ENCODE measurements around the gene CUEDC2.

The CUEDC2 gene

GRCh38 chr10:102449321-102450123, 17.1 kb upstream of the CUEDC2 start (continued):
- TF ChIP-seq ZNF510 (tag by site-specific recombination; IDR thresholded peaks at IDR 0.05; ENCODE audit: insufficient replicate concordance) = no peak
- TF ChIP-seq ZNF707 (tag by site-specific recombination; IDR thresholded peaks at IDR 0.05) = no peak
- peak; percentile 53 for TF ChIP-seq KLF1 (tag by site-specific recombination; IDR thresholded peaks at IDR 0.05)
- no peak for TF ChIP-seq ZNF658 (tag by site-specific recombination; IDR thresholded peaks at IDR 0.05)
- no peak for TF ChIP-seq ZNF37A (tag by site-specific recombination; IDR thresholded peaks at IDR 0.05)
- TF ChIP-seq ZNF335 (tag by site-specific recombination; conservative IDR thresholded peaks at IDR 0.05) = peak; percentile 68; the same call in 1 of the 2 replicates
- no peak for TF ChIP-seq YY1 (tag by site-specific recombination; IDR thresholded peaks at IDR 0.05)
- peak; percentile 52; the same call in 1 of the 2 replicates for TF ChIP-seq KLF9 (tag by site-specific recombination; IDR thresholded peaks at IDR 0.05; ENCODE audit: low read depth)
- TF ChIP-seq KLF10 (tag by site-specific recombination; IDR thresholded peaks at IDR 0.05) = no peak
- no peak for TF ChIP-seq ZFP69B (tag by site-specific recombination; IDR thresholded peaks at IDR 0.05)
- no peak for TF ChIP-seq ZNF664 (tag by site-specific recombination; IDR thresholded peaks at IDR 0.05)
- TF ChIP-seq KLF16 (tag by site-specific recombination; IDR thresholded peaks at IDR 0.05) = no peak
- TF ChIP-seq ZNF114 (tag by site-specific recombination; IDR thresholded peaks at IDR 0.05) = no peak
- TF ChIP-seq SETDB1 (IDR thresholded peaks at IDR 0.05; ENCODE audit: insufficient read length, low read length) = no peak
- no peak for TF ChIP-seq ZNF473 (tag by site-specific recombination; IDR thresholded peaks at IDR 0.05)
- no peak for TF ChIP-seq ZBTB1 (tag by site-specific recombination; IDR thresholded peaks at IDR 0.05)
- TF ChIP-seq EGR2 (tag by site-specific recombination; IDR thresholded peaks at IDR 0.05; ENCODE audit: low read depth) = peak; percentile 75
- no peak for TF ChIP-seq ZNF549 (tag by site-specific recombination; IDR thresholded peaks at IDR 0.05)
- peak; percentile 82 for TF ChIP-seq SP2 (tag by site-specific recombination; IDR thresholded peaks at IDR 0.05)
- TF ChIP-seq ZNF24 (tag by site-specific recombination; IDR thresholded peaks at IDR 0.05) = no peak
- no peak for TF ChIP-seq ZNF621 (tag by site-specific recombination; IDR thresholded peaks at IDR 0.05)
- TF ChIP-seq ZNF221 (tag by site-specific recombination; IDR thresholded peaks at IDR 0.05; ENCODE audit: borderline replicate concordance) = no peak
- TF ChIP-seq ZNF248 (tag by site-specific recombination; IDR thresholded peaks at IDR 0.05) = no peak
- no peak for TF ChIP-seq REST (tag by site-specific recombination; IDR thresholded peaks at IDR 0.05)
- TF ChIP-seq ZNF529 (tag by site-specific recombination; IDR thresholded peaks at IDR 0.05; ENCODE audit: insufficient replicate concordance) = no peak
- TF ChIP-seq ZIC2 (tag by site-specific recombination; IDR thresholded peaks at IDR 0.05) = peak; percentile 34
- TF ChIP-seq ZNF791 (tag by site-specific recombination; IDR thresholded peaks at IDR 0.05) = no peak
- no peak for TF ChIP-seq KLF8 (tag by site-specific recombination; IDR thresholded peaks at IDR 0.05)
- no peak for TF ChIP-seq ZNF211 (tag by site-specific recombination; IDR thresholded peaks at IDR 0.05; ENCODE audit: low read depth)
- TF ChIP-seq ZFHX2 (tag by site-specific recombination; conservative IDR thresholded peaks at IDR 0.05) = peak; percentile 65
- no peak for TF ChIP-seq ZNF391 (tag by site-specific recombination; IDR thresholded peaks at IDR 0.05; ENCODE audit: borderline replicate concordance, low read depth)
- no peak for TF ChIP-seq YY2 (tag by site-specific recombination; IDR thresholded peaks at IDR 0.05)
- TF ChIP-seq SP3 (tag by site-specific recombination; IDR thresholded peaks at IDR 0.05) = peak; percentile 92
- 0 out of 2 replicates have a peak, but pooled peaks have one; percentile 26 for TF ChIP-seq GLIS2 (tag by site-specific recombination; IDR thresholded peaks at IDR 0.05)
- TF ChIP-seq ZNF140 (tag by site-specific recombination; IDR thresholded peaks at IDR 0.05) = no peak
- 0 out of 2 replicates have a peak, but pooled peaks have one; percentile 30 for TF ChIP-seq ZBTB17 (tag by site-specific recombination; IDR thresholded peaks at IDR 0.05)
- TF ChIP-seq ZBTB21 (tag by site-specific recombination; IDR thresholded peaks at IDR 0.05) = no peak
- no peak for TF ChIP-seq ZNF341 (tag by site-specific recombination; IDR thresholded peaks at IDR 0.05; ENCODE audit: low read depth)
- TF ChIP-seq ZNF426 (tag by site-specific recombination; IDR thresholded peaks at IDR 0.05) = no peak
- TF ChIP-seq ZNF777 (tag by site-specific recombination; IDR thresholded peaks at IDR 0.05; ENCODE audit: borderline replicate concordance) = no peak
- no peak for TF ChIP-seq ZNF677 (tag by site-specific recombination; IDR thresholded peaks at IDR 0.05)
- no peak for TF ChIP-seq ZNF354C (tag by site-specific recombination; IDR thresholded peaks at IDR 0.05; ENCODE audit: borderline replicate concordance, low read depth)
